Loucy (cell line): ENCODE data around the gene IL16.

Experiments
- H2AFZ ChIP-seq: fragments of 200-600 bp; sonication (generic); 2 replicates; pipeline ENCODE4 v1.6.0; 2016; ENCODE audit warnings: antibody characterized with exemption, mild to moderate bottlenecking, low read length, moderate library complexity
- H3F3A ChIP-seq: fragments of 200-600 bp; 2 replicates; pipeline ENCODE4 v1.6.0; 2016; ENCODE audit warnings: antibody characterized with exemption, low read depth, mild to moderate bottlenecking
- H3K27me3 ChIP-seq: fragments of 200-600 bp; sonication (generic); 2 replicates; pipeline ENCODE4 v1.6.1; 2014; ENCODE audit warnings: low read length, mild to moderate bottlenecking; ENCODE audit not compliant: insufficient read depth, poor library complexity, severe bottlenecking
- H3K36me3 ChIP-seq: fragments of 200-600 bp; sonication (generic); 2 replicates; pipeline ENCODE4 v1.6.1; 2016; ENCODE audit warnings: low read length; ENCODE audit not compliant: insufficient read depth
- H3K4me1 ChIP-seq: fragments of 200-600 bp; sonication (generic); 2 replicates; pipeline ENCODE4 v1.5.1; 2014; ENCODE audit warnings: low read length, mild to moderate bottlenecking; ENCODE audit not compliant: insufficient read depth, poor library complexity, severe bottlenecking
- H3K4me2 ChIP-seq: fragments of 200-600 bp; sonication (generic); 2 replicates; pipeline ENCODE4 v1.6.0; 2014; ENCODE audit warnings: antibody characterized with exemption, low read length, low read depth, mild to moderate bottlenecking; ENCODE audit not compliant: poor library complexity, severe bottlenecking
- H3K4me3 ChIP-seq: fragments of 200-600 bp; sonication (generic); 2 replicates; pipeline ENCODE4 v1.5.1; 2014; ENCODE audit warnings: low read length, mild to moderate bottlenecking, mixed read lengths; ENCODE audit not compliant: poor library complexity, severe bottlenecking
- H3K79me2 ChIP-seq: fragments of 200-600 bp; sonication (generic); 2 replicates; pipeline ENCODE4 v1.6.1; 2014; ENCODE audit warnings: low read length; ENCODE audit not compliant: insufficient read depth
- H3K9ac ChIP-seq: fragments of 200-600 bp; sonication (generic); 2 replicates; pipeline ENCODE4 v1.6.0; 2014; ENCODE audit warnings: mild to moderate bottlenecking, low read depth, low read length, moderate library complexity; ENCODE audit not compliant: poor library complexity, severe bottlenecking
- H3K9me2 ChIP-seq: fragments of 200-600 bp; sonication (generic); replicated peaks from 2 replicates; pipeline ENCODE4 v1.6.1; 2016; ENCODE audit warnings: low read depth, low read length, mixed read lengths
- H3K9me3 ChIP-seq: fragments of 200-600 bp; sonication (generic); 2 replicates; pipeline ENCODE4 v1.6.1; 2014; ENCODE audit warnings: mild to moderate bottlenecking, antibody characterized with exemption, low read length, low read depth; ENCODE audit not compliant: insufficient read depth
- H4K20me1 ChIP-seq: fragments of 200-600 bp; sonication (generic); 2 replicates; pipeline ENCODE4 v1.6.0; 2014; ENCODE audit warnings: antibody characterized with exemption, low read length, mild to moderate bottlenecking; ENCODE audit not compliant: insufficient read depth, poor library complexity, severe bottlenecking
- EZH2phosphoT487 ChIP-seq: fragments of 200-600 bp; IDR thresholded peaks from 2 replicates; pipeline ENCODE4 v1.6.1; 2018; ENCODE audit warnings: antibody characterized with exemption, mild to moderate bottlenecking, moderate library complexity, borderline replicate concordance
- TF ChIP-seq, protein P1 (sequence below): fragments of 200-600 bp; sonication (generic); conservative IDR thresholded peaks from 2 replicates; pipeline ENCODE4 v1.5.1; 2014; ENCODE audit warnings: mild to moderate bottlenecking, antibody characterized with exemption, low read length

IL16 gene

GRCh38 chr15:81255315-81255957 is 58.8 kb downstream of the IL16 start:
- Histone ChIP-seq H4K20me1 (no peaks in the 10 kb centered on the region), H3K79me2 (no peaks in the 10 kb centered on the region), H3K4me3 (no peak overlapping the region), H3K27me3 (no peaks in the 10 kb centered on the region), H3K4me2 (no peak overlapping the region), H3K9me2 (no peaks in the 10 kb centered on the region), H3K36me3 (no peaks in the 10 kb centered on the region), H3K4me1 (no peaks in the 10 kb centered on the region), H3K9ac (no peak overlapping the region), H2AFZ (no peak overlapping the region), H3K9me3 (no peaks in the 10 kb centered on the region), H3F3A (no peaks in the 10 kb centered on the region)
- TF ChIP-seq EZH2phosphoT487: no peak
- TF ChIP-seq, protein P1, sequence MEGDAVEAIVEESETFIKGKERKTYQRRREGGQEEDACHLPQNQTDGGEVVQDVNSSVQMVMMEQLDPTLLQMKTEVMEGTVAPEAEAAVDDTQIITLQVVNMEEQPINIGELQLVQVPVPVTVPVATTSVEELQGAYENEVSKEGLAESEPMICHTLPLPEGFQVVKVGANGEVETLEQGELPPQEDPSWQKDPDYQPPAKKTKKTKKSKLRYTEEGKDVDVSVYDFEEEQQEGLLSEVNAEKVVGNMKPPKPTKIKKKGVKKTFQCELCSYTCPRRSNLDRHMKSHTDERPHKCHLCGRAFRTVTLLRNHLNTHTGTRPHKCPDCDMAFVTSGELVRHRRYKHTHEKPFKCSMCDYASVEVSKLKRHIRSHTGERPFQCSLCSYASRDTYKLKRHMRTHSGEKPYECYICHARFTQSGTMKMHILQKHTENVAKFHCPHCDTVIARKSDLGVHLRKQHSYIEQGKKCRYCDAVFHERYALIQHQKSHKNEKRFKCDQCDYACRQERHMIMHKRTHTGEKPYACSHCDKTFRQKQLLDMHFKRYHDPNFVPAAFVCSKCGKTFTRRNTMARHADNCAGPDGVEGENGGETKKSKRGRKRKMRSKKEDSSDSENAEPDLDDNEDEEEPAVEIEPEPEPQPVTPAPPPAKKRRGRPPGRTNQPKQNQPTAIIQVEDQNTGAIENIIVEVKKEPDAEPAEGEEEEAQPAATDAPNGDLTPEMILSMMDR: no peak

DNA sequence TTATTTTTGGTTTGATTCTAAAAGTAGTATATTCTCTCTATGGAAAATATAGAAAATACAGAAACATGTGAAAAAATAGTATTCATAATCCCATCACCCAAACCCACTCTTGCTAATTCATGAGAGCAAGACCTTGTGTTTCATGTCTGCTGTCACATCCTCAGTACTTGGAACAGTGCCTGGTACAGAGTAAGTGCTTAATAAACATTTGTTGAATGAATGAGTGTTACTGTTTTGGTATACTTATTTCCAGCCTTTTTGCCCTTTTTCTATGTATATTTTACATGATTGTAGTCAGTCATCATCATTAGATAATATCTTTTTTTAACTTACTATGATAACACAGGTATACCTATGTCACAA is 59.3 kb downstream of the IL16 start:
- Histone ChIP-seq H3K79me2 (no peaks in the 10 kb centered on the region), H3K36me3 (no peaks in the 10 kb centered on the region), H3F3A (no peaks in the 10 kb centered on the region), H4K20me1 (no peaks in the 10 kb centered on the region), H3K4me3 (no peak overlapping the region), H3K4me2 (no peak overlapping the region), H3K27me3 (no peaks in the 10 kb centered on the region), H3K9me2 (no peaks in the 10 kb centered on the region), H3K9ac (no peak overlapping the region), H2AFZ (no peak overlapping the region), H3K4me1 (no peaks in the 10 kb centered on the region), H3K9me3 (no peaks in the 10 kb centered on the region)
- no peak for TF ChIP-seq EZH2phosphoT487
- TF ChIP-seq, protein P1: no peak

DNA sequence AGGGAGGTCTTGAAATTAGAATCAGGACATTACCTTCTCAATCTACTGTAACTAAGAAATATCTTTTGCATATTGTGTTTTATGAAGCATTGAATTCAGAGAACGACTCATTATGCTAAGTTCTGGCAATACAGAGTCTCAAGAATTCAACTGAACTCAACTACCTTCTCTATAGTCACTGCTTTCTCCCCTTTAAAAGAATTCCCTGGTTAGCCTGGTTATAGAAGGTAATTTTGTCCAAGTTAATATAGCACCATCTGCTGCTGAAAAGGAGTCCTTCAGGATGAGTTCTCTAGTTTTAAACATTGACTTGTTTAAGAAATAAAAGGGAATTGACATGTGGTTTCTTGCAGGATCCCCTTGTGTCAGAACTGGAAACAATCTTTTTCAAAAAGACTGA is 60.2 kb downstream of the IL16 start:
- H4K20me1 ChIP-seq: no peaks in the 10 kb centered on the region
- no peaks in the 10 kb centered on the region for H3K4me1 ChIP-seq
- H3K9ac ChIP-seq: no peak overlapping the region
- TF ChIP-seq, protein P1: peak; percentile 68
- TF ChIP-seq EZH2phosphoT487: no peak
- H3F3A ChIP-seq: no peaks in the 10 kb centered on the region
- H3K4me2 ChIP-seq: no peak overlapping the region
- H3K27me3 ChIP-seq: no peaks in the 10 kb centered on the region
- no peaks in the 10 kb centered on the region for H3K9me2 ChIP-seq
- H3K36me3 ChIP-seq: no peaks in the 10 kb centered on the region
- H3K4me3 ChIP-seq: no peak overlapping the region
- no peaks in the 10 kb centered on the region for H3K9me3 ChIP-seq
- 0 out of 2 replicates have a peak overlapping the region, but pooled peaks have one; percentile 7 for H2AFZ ChIP-seq
- H3K79me2 ChIP-seq: no peaks in the 10 kb centered on the region
